HL-60 (cell line): Measurements from ENCODE around the gene TSPAN11.

Experiments used
- DNase-seq, 2 experiments: peaks; one replicate each; pipeline ENCODE4 v3.0.0-alpha.2; 2010 to 2020; ENCODE audit warnings: low read depth in 1 of 2, low spot score in 1 of 2
- H3K27ac ChIP-seq: fragments of 250-450 bp; sonication (Bioruptor Pico); replicated peaks from 2 replicates; pipeline ENCODE4 v1.5.1; 2020; ENCODE audit warnings: mild to moderate bottlenecking, moderate library complexity
- H3K27me3 ChIP-seq: fragments of 250-450 bp; sonication (Bioruptor Pico); 2 replicates; pipeline ENCODE4 v1.5.1; 2021; ENCODE audit warnings: mild to moderate bottlenecking, moderate library complexity; ENCODE audit not compliant: insufficient read depth, poor library complexity, severe bottlenecking
- H3K4me3 ChIP-seq: replicated peaks from 2 replicates; pipeline ENCODE4 v1.5.1; 2011; ENCODE audit warnings: mild to moderate bottlenecking, control low read depth, low read length; ENCODE audit not compliant: insufficient read depth
- CTCF ChIP-seq: IDR thresholded peaks from one replicate; pipeline ENCODE4 v1.5.1; 2011; ENCODE audit warnings: low read length, control low read depth, inconsistent platforms; ENCODE audit not compliant: insufficient read depth
- GABPA ChIP-seq: IDR thresholded peaks from 2 replicates; pipeline ENCODE4 v1.6.1; 2012; ENCODE audit warnings: low read depth
- POLR2AphosphoS5 ChIP-seq: IDR thresholded peaks from 2 replicates; pipeline ENCODE4 v1.6.1; 2012; ENCODE audit warnings: low read depth
- REST ChIP-seq: IDR thresholded peaks from 2 replicates; pipeline ENCODE4 v1.6.1; 2012; ENCODE audit warnings: low read depth; ENCODE audit not compliant: insufficient replicate concordance
- SPI1 ChIP-seq: IDR thresholded peaks from 2 replicates; pipeline ENCODE4 v1.6.1; 2012; ENCODE audit warnings: low read depth, mild to moderate bottlenecking, borderline replicate concordance

TSPAN11 gene

GRCh38 chr12:30908076-30908721 lies 18.3 kb upstream of the TSPAN11 start:
- TF ChIP-seq POLR2AphosphoS5 (no peak), REST (no peak), SPI1 (no peak)
- no peak overlapping the region for H3K27ac ChIP-seq
- no peak overlapping the region for H3K4me3 ChIP-seq
- no peak for DNase-seq
- no peaks in the 10 kb centered on the region for H3K27me3 ChIP-seq

- H3K27ac ChIP-seq: no peak overlapping the region
- no peak for DNase-seq
- no peaks in the 10 kb centered on the region for H3K27me3 ChIP-seq
- TF ChIP-seq REST (no peak), SPI1 (no peak), GABPA (no peak), POLR2AphosphoS5 (no peak), CTCF (no peak)
- no peak overlapping the region for H3K4me3 ChIP-seq
Measured at GRCh38 chr12:30908722-30909348, 17.7 kb upstream of the TSPAN11 start.

- no peak for TF ChIP-seq GABPA
- no peak for TF ChIP-seq POLR2AphosphoS5
- no peak for TF ChIP-seq CTCF
- TF ChIP-seq REST: no peak
- TF ChIP-seq SPI1: no peak
Measured at GRCh38 chr12:30909349-30910037, 17.1 kb upstream of the TSPAN11 start.

More at GRCh38 chr12:30909349-30910037, 17.1 kb upstream of the TSPAN11 start:
- H3K4me3 ChIP-seq: no peak overlapping the region
- no peak for DNase-seq
- no peaks in the 10 kb centered on the region for H3K27me3 ChIP-seq
- no peak overlapping the region for H3K27ac ChIP-seq
